IMR-90 (cell line): ENCODE results near the gene GCDH. TPM values are rescaled to one million over a fixed set of nuclear protein-coding genes. Genes with fewer than 3 reads are reported as not detected.
A peak's percentile ranks its signal among the peaks of the same experiment; 100 is the strongest.

ENCODE experiments used
- ATAC-seq: fragments of 200-7000 bp; cut with Tn5 transposase; 2 replicates; pipeline ENCODE4 v1.9.1; 2020; ENCODE audit warnings: low read depth, mild to moderate bottlenecking, moderate library complexity
- BruUV-seq: library from RNA; stranded (reverse); fragments of 400-500 nt; replicated peaks from 2 replicates; lab custom pipeline; 2021; lab: Mats Ljungman, UMichigan
- CTCF ChIA-PET: fragments of 300-600 bp; formaldehyde crosslinking; extraction: SDS; loops from one replicate; lab custom pipeline; 2021; ENCODE audit warnings: antibody characterized with exemption; lab: Yijun Ruan, JAX
- POLR2A ChIA-PET: fragments of 300-600 bp; sonication (Branson Sonifier 250); formaldehyde crosslinking; loops from one replicate; lab custom pipeline; 2022; ENCODE audit warnings: antibody characterized with exemption; ENCODE audit not compliant: unreplicated experiment; lab: Charles Lee
- DNase-seq: peaks from one replicate; pipeline ENCODE4 v3.0.0; 2013
- H2AFZ ChIP-seq: replicated peaks from 2 replicates; pipeline ENCODE3; 2013; ENCODE audit warnings: low read length, mild to moderate bottlenecking; ENCODE audit not compliant: poor library complexity
- H2AK5ac ChIP-seq: 2 replicates; pipeline ENCODE4 v1.6.1; 2013; ENCODE audit warnings: low read depth, low read length, inconsistent platforms
- H2AK9ac ChIP-seq: replicated peaks from 2 replicates; pipeline ENCODE3; 2013; ENCODE audit warnings: mild to moderate bottlenecking, low read depth, low read length, moderate library complexity; ENCODE audit not compliant: poor library complexity
- H2BK120ac ChIP-seq: 2 replicates; pipeline ENCODE4 v1.6.1; 2013; ENCODE audit warnings: low read depth, low read length, inconsistent platforms
- H2BK15ac ChIP-seq: 3 replicates; pipeline ENCODE4 v1.6.1; 2013; ENCODE audit warnings: low read depth, low read length, inconsistent platforms
- H2BK20ac ChIP-seq: 2 replicates; pipeline ENCODE4 v1.6.1; 2013; ENCODE audit warnings: low read depth, mild to moderate bottlenecking, inconsistent platforms, low read length, moderate library complexity
- H2BK5ac ChIP-seq: 2 replicates; pipeline ENCODE4 v1.6.1; 2013; ENCODE audit warnings: mild to moderate bottlenecking, low read depth, low read length, inconsistent platforms; ENCODE audit not compliant: poor library complexity, severe bottlenecking
- H3K14ac ChIP-seq: replicated peaks from 2 replicates; pipeline ENCODE4 v1.6.1; 2013; ENCODE audit warnings: low read depth, low read length, inconsistent platforms
- H3K18ac ChIP-seq: 2 replicates; pipeline ENCODE4 v1.6.1; 2013; ENCODE audit warnings: low read depth, low read length, control low read depth
- H3K23ac ChIP-seq: 2 replicates; pipeline ENCODE4 v1.6.1; 2013; ENCODE audit warnings: low read depth, low read length, inconsistent platforms
- H3K27ac ChIP-seq: 2 replicates; pipeline ENCODE4 v1.5.1; 2013; ENCODE audit warnings: mild to moderate bottlenecking, control low read depth, low read length; ENCODE audit not compliant: insufficient read depth
- H3K27me3 ChIP-seq: 2 replicates; pipeline ENCODE4 v1.6.1; 2013; ENCODE audit warnings: low read length; ENCODE audit not compliant: control insufficient read depth, insufficient read depth
- H3K36me3 ChIP-seq: 2 replicates; pipeline ENCODE4 v1.6.1; 2013; ENCODE audit warnings: low read length, mixed read lengths; ENCODE audit not compliant: control insufficient read depth, insufficient read depth
- H3K4ac ChIP-seq: 2 replicates; pipeline ENCODE4 v1.6.1; 2013; ENCODE audit warnings: low read depth, low read length, inconsistent platforms
- H3K4me1 ChIP-seq: 2 replicates; pipeline ENCODE4 v1.6.1; 2013; ENCODE audit warnings: low read length, mixed read lengths; ENCODE audit not compliant: control insufficient read depth, insufficient read depth
- H3K4me2 ChIP-seq: 2 replicates; pipeline ENCODE4 v1.6.1; 2013; ENCODE audit warnings: low read depth, mild to moderate bottlenecking, control low read depth, low read length, moderate library complexity
- H3K4me3 ChIP-seq: 2 replicates; pipeline ENCODE4 v1.5.1; 2013; ENCODE audit warnings: low read depth, mild to moderate bottlenecking, control low read depth, low read length, moderate library complexity; ENCODE audit not compliant: insufficient read depth
- H3K56ac ChIP-seq: 2 replicates; pipeline ENCODE4 v1.6.1; 2013; ENCODE audit warnings: low read length, inconsistent platforms; ENCODE audit not compliant: insufficient read depth; ENCODE audit errors: extremely low read depth
- H3K79me1 ChIP-seq, 2 experiments: 2 replicates each; pipeline ENCODE4 v1.6.1; 2013; ENCODE audit warnings: low read length in 2 of 2, inconsistent platforms in 1 of 2, low read depth in 1 of 2
- H3K9ac ChIP-seq: 2 replicates; pipeline ENCODE4 v1.6.1; 2013; ENCODE audit warnings: low read depth, low read length, control low read depth
- H3K9me1 ChIP-seq: 2 replicates; pipeline ENCODE4 v1.6.1; 2013; ENCODE audit warnings: low read length, inconsistent platforms; ENCODE audit not compliant: insufficient read depth
- H3K9me3 ChIP-seq: 2 replicates; pipeline ENCODE4 v1.6.1; 2013; ENCODE audit warnings: low read length; ENCODE audit not compliant: control insufficient read depth, insufficient read depth
- H4K20me1 ChIP-seq: 2 replicates; pipeline ENCODE4 v1.6.1; 2013; ENCODE audit warnings: low read length, inconsistent platforms; ENCODE audit not compliant: insufficient read depth
- H4K5ac ChIP-seq: 2 replicates; pipeline ENCODE4 v1.6.1; 2013; ENCODE audit warnings: mild to moderate bottlenecking, low read depth, low read length, control low read depth
- H4K8ac ChIP-seq, 2 experiments: 2 replicates each; pipeline ENCODE4 v1.6.1; 2013; ENCODE audit warnings: low read depth in 2 of 2, low read length in 2 of 2, control low read depth in 1 of 2, inconsistent platforms in 1 of 2
- H4K91ac ChIP-seq: 2 replicates; pipeline ENCODE4 v1.6.1; 2013; ENCODE audit warnings: low read depth, low read length, inconsistent platforms; ENCODE audit not compliant: insufficient read depth
- FOS ChIP-seq: fragments of 150-350 bp; IDR thresholded peaks from 2 replicates; pipeline ENCODE4 v1.6.1; 2016; ENCODE audit warnings: low read depth, low read length
- POLR2A ChIP-seq: IDR thresholded peaks from 2 replicates; pipeline ENCODE4 v1.6.1; 2012; ENCODE audit warnings: mild to moderate bottlenecking, low read depth, low read length
- RAD21 ChIP-seq: IDR thresholded peaks from 2 replicates; pipeline ENCODE4 v1.6.1; 2012; ENCODE audit warnings: low read length, improper control_type of control experiment
- RCOR1 ChIP-seq: IDR thresholded peaks from 2 replicates; pipeline ENCODE4 v1.6.1; 2012; ENCODE audit warnings: mild to moderate bottlenecking, low read length, improper control_type of control experiment; ENCODE audit not compliant: insufficient replicate concordance
- SMC3 ChIP-seq: fragments of 150-350 bp; IDR thresholded peaks from 2 replicates; pipeline ENCODE4 v1.6.1; 2016; ENCODE audit warnings: low read depth, mild to moderate bottlenecking, antibody characterized with exemption, low read length, moderate library complexity
- WGBS, 2 experiments: methylation state at CpG; one replicate each; pipeline versions ENCODE4 v1.1.5 to v1.1.7; 2013; ENCODE audit warnings: missing lambda C conversion rate in 2 of 2; ENCODE audit not compliant: insufficient read length in 1 of 2; ENCODE audit errors: extremely low coverage in 2 of 2; 5-methylcytosine and 5-hydroxymethylcytosine counted together
- dilution Hi-C: fragments of 300-500 bp; cut with HindIII; formaldehyde crosslinking; loops from one replicate; pipeline ENCODE4 v1.14.3; 2018; ENCODE audit warnings: low sequenced_read_pairs; ENCODE audit not compliant: unreplicated experiment
- in situ Hi-C: fragments of 300-500 bp; cut with MboI; formaldehyde crosslinking; loops from 3 replicates; pipeline ENCODE4 v1.14.3; 2019; ENCODE audit warnings: low sequenced_read_pairs, inconsistent platforms, mixed read lengths
- intact Hi-C: fragments of 100-400 bp; cut with micrococcal nuclease; formaldehyde crosslinking; loops from 2 replicates; pipeline ENCODE4 v1.10.0; 2022
- polyA plus RNA-seq, 3 experiments: library from polyadenylated mRNA; depleted of rRNA; stranded (reverse); fragments of >200 nt; gene quantifications; 2 replicates each; pipeline ENCODE4 v1.2.3, GENCODE V29; 2012; ENCODE audit warnings: low replicate concordance in 1 of 3
- total RNA-seq: library from RNA; depleted of rRNA; stranded (reverse); fragments of >200 nt; gene quantifications from 2 replicates; pipeline ENCODE4 v1.2.3, GENCODE V29; 2012
- TF ChIP-seq, protein P1 (sequence below): conservative IDR thresholded peaks from 2 replicates; pipeline ENCODE4 v1.5.1; 2012; ENCODE audit warnings: mild to moderate bottlenecking, low read depth, low read length, improper control_type of control experiment

Gene GCDH
- total and polyA plus RNA-seq, 2 of the 4 experiments (the other 2 are of a cell fraction): 27.7 to 41.6 TPM

DNA sequence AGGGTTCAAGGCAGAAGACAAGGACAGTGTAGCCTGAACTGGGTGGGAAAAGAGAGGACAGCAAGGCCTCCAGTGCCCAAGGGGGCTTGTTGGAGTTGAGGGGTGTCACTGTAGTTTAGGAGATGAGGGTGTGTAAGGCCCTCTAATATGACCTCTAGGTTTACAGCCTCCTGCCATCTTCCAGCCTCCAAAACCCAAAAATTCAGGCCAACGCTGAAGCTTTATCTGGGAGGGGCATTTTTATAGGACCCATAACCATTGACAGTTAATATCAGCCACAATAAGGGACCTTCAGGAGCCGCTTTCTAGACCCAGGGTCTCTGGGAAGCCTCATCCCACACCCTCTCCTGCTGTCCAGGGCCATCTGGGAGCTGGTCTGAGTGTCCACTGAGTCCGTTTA lies 6.8 kb upstream of the GCDH start:
- Histone ChIP-seq H2BK5ac (no peak overlapping the region), H2BK120ac (no peak overlapping the region), H3K36me3 (no peaks in the 10 kb centered on the region), H3K27ac (no peak overlapping the region), H4K8ac (no peak overlapping the region), H2AK5ac (no peak overlapping the region), H3K4me2 (no peak overlapping the region), H3K56ac (no peak overlapping the region), H2AK9ac (peak overlapping the region; percentile 55), H3K4ac (no peak overlapping the region), H3K4me1 (peaks cover 5% of the 10 kb centered on the region; the same call in 1 of the 2 replicates), H3K27me3 (peaks cover 40% of the 10 kb centered on the region), H2AFZ (no peak overlapping the region), H2BK20ac (no peak overlapping the region), H3K18ac (no peak overlapping the region), H3K14ac (no peak overlapping the region), H4K5ac (no peak overlapping the region), H4K91ac (no peak overlapping the region), H3K4me3 (no peak overlapping the region), H3K9me1 (no peaks in the 10 kb centered on the region), H3K9me3 (peaks cover 13% of the 10 kb centered on the region), H3K23ac (no peak overlapping the region), H2BK15ac (no peak overlapping the region), H3K9ac (no peak overlapping the region), H3K79me1 (peaks cover 0 to 7% of the 10 kb centered on the region in 2 experiments; a peak in 1 of 4 replicates), H4K20me1 (no peaks in the 10 kb centered on the region)
- no TSS peak for BruUV-seq
- DNase-seq (no peak), ATAC-seq (no peak)
- in situ Hi-C loops (no loop called here), dilution Hi-C loops (no loop called here), intact Hi-C loops (no loop called here)
- TF ChIP-seq SMC3 (no peak), RCOR1 (no peak), POLR2A (no peak), RAD21 (no peak), FOS (no peak)
- TF ChIP-seq, protein P1, sequence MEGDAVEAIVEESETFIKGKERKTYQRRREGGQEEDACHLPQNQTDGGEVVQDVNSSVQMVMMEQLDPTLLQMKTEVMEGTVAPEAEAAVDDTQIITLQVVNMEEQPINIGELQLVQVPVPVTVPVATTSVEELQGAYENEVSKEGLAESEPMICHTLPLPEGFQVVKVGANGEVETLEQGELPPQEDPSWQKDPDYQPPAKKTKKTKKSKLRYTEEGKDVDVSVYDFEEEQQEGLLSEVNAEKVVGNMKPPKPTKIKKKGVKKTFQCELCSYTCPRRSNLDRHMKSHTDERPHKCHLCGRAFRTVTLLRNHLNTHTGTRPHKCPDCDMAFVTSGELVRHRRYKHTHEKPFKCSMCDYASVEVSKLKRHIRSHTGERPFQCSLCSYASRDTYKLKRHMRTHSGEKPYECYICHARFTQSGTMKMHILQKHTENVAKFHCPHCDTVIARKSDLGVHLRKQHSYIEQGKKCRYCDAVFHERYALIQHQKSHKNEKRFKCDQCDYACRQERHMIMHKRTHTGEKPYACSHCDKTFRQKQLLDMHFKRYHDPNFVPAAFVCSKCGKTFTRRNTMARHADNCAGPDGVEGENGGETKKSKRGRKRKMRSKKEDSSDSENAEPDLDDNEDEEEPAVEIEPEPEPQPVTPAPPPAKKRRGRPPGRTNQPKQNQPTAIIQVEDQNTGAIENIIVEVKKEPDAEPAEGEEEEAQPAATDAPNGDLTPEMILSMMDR: no peak
- ChIA-PET POLR2A (no interaction called here), CTCF (no interaction called here)
- WGBS, 2 experiments: no CpG with 5 or more reads among the region's 3 CpGs
